ENCODE results near the gene STX4.

STX4 gene

DNA sequence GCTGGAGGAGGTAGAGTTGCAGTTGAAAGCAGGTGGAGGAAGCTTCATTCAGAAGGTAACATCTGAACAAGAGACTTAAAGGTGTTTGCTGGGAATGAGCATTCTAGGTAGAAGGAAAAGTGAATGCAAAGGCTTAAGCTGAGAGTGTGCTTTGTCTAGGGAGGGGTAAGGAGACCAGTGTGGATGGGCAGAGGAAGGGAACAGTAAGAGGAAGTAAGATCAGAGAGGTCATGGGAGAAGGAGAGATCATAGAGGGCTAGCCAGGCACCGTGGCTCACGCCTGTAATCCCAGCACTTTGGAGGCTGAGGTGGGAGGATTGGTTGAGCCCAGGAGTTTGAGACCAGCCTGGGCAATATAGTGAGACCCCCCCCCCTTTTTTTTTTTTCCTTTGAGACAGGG, 3.3 kb downstream of the STX4 start:
- H3K27me3 ChIP-seq (ENCODE audit: insufficient read depth, low read depth): no peaks in the 10 kb centered on the region
- H3K4me2 ChIP-seq: no peak overlapping the region
- no peaks in the 10 kb centered on the region for H3K36me3 ChIP-seq (ENCODE audit: insufficient read depth)
- H3K4me3 ChIP-seq (IDR thresholded peaks at IDR 0.05; ENCODE audit: insufficient read depth, low read depth, low read length): no peak overlapping the region
- no peak overlapping the region for H3K9ac ChIP-seq
- TF ChIP-seq, protein P1, sequence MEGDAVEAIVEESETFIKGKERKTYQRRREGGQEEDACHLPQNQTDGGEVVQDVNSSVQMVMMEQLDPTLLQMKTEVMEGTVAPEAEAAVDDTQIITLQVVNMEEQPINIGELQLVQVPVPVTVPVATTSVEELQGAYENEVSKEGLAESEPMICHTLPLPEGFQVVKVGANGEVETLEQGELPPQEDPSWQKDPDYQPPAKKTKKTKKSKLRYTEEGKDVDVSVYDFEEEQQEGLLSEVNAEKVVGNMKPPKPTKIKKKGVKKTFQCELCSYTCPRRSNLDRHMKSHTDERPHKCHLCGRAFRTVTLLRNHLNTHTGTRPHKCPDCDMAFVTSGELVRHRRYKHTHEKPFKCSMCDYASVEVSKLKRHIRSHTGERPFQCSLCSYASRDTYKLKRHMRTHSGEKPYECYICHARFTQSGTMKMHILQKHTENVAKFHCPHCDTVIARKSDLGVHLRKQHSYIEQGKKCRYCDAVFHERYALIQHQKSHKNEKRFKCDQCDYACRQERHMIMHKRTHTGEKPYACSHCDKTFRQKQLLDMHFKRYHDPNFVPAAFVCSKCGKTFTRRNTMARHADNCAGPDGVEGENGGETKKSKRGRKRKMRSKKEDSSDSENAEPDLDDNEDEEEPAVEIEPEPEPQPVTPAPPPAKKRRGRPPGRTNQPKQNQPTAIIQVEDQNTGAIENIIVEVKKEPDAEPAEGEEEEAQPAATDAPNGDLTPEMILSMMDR (conservative IDR thresholded peaks at IDR 0.05; ENCODE audit: low read depth, low read length): no peak
- no peaks in the 10 kb centered on the region for H4K20me1 ChIP-seq (ENCODE audit: insufficient read depth)
- no peak overlapping the region for H3K27ac ChIP-seq
- H3K79me2 ChIP-seq (ENCODE audit: insufficient read depth, low read depth): no peaks in the 10 kb centered on the region; the same call in 1 of the 2 replicates
- peaks cover 15% of the 10 kb centered on the region for H3K4me1 ChIP-seq (ENCODE audit: low read depth, poor library complexity, severe bottlenecking)
- no peak overlapping the region for H2AFZ ChIP-seq (ENCODE audit: low read depth)

DNA sequence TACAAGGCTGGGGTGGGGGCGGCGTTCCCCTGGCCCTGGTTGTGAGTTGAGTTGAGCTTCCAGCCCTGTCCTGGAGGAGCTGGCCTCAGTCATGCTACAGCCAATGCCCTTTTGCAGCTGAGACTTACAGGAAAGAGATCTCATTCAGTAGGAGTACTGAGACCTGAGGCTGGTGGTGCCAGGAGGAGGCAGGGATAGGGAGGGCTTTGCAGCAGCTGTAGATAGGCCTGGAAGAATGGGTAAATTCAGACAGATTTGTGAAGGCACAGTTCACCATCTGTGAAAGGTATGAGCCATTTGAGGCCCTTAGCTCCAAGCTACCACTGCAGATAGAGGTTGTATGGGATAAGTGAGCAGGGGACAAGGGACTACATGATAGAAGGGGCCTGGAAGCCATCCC, 5.6 kb downstream of the STX4 start:
- Histone ChIP-seq H3K4me3 (IDR thresholded peaks at IDR 0.05; ENCODE audit: insufficient read depth, low read depth, low read length) (no peak overlapping the region), H3K4me2 (no peak overlapping the region), H3K9ac (no peak overlapping the region), H3K27ac (no peak overlapping the region), H3K36me3 (ENCODE audit: insufficient read depth) (no peaks in the 10 kb centered on the region), H2AFZ (ENCODE audit: low read depth) (no peak overlapping the region), H3K27me3 (ENCODE audit: insufficient read depth, low read depth) (no peaks in the 10 kb centered on the region), H4K20me1 (ENCODE audit: insufficient read depth) (no peaks in the 10 kb centered on the region), H3K4me1 (ENCODE audit: low read depth, poor library complexity, severe bottlenecking) (peaks cover 7% of the 10 kb centered on the region), H3K79me2 (ENCODE audit: insufficient read depth, low read depth) (no peaks in the 10 kb centered on the region; the same call in 1 of the 2 replicates)
- TF ChIP-seq, protein P1 (conservative IDR thresholded peaks at IDR 0.05; ENCODE audit: low read depth, low read length): no peak

DNA sequence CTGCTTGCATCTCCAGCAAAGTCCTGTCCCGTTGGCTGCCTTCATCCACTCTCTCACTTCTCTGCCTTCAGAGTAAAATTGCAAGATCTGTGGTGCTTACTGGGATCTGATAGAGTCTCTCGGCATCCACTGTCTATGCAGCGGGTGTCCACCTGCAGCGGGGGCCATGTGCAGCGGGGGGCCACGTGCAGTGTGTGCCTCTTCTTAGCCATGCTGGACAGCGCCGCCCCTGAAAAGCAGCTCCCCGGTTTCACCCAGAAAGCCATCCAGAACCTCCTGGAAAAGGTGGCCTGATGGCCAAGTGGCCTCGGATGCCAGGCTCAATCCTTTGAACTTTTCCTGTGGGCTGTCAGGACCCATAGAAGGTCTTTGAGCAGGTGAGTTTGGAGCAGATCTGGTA, 9.5 kb downstream of the STX4 start:
- no peaks in the 10 kb centered on the region for H4K20me1 ChIP-seq (ENCODE audit: insufficient read depth)
- no peak overlapping the region for H3K27ac ChIP-seq
- TF ChIP-seq, protein P1 (conservative IDR thresholded peaks at IDR 0.05; ENCODE audit: low read depth, low read length): no peak
- H3K36me3 ChIP-seq (ENCODE audit: insufficient read depth): no peaks in the 10 kb centered on the region
- no peaks in the 10 kb centered on the region for H3K79me2 ChIP-seq (ENCODE audit: insufficient read depth, low read depth)
- no peak overlapping the region for H3K4me3 ChIP-seq (IDR thresholded peaks at IDR 0.05; ENCODE audit: insufficient read depth, low read depth, low read length)
- no peak overlapping the region for H3K9ac ChIP-seq
- no peak overlapping the region for H2AFZ ChIP-seq (ENCODE audit: low read depth)
- no peaks in the 10 kb centered on the region for H3K4me1 ChIP-seq (ENCODE audit: low read depth, poor library complexity, severe bottlenecking)
- no peak overlapping the region for H3K4me2 ChIP-seq
- no peaks in the 10 kb centered on the region for H3K27me3 ChIP-seq (ENCODE audit: insufficient read depth, low read depth)

DNA sequence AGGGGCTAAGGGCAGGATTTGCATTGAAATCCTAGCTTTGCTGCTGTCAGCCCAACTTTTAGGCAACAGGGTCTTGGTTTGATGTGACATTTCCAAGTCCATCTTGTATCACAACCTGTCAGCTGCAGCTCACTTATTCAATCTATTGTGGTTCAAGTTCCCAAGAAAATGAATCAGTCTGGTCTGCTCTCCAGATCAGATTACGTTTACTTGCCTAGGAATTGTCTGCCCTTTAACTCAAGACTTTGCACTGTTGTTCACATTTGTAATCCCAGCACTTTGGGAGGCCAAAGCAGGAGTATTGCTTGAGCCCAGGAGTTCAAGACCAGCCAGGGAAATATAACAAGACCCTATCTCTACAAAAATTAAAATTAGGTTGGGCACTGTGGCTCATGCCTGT, 10.0 kb downstream of the STX4 start:
- Histone ChIP-seq H3K36me3 (ENCODE audit: insufficient read depth) (no peaks in the 10 kb centered on the region), H4K20me1 (ENCODE audit: insufficient read depth) (no peaks in the 10 kb centered on the region), H3K4me1 (ENCODE audit: low read depth, poor library complexity, severe bottlenecking) (no peaks in the 10 kb centered on the region), H3K4me3 (IDR thresholded peaks at IDR 0.05; ENCODE audit: insufficient read depth, low read depth, low read length) (no peak overlapping the region), H3K27ac (no peak overlapping the region), H3K27me3 (ENCODE audit: insufficient read depth, low read depth) (no peaks in the 10 kb centered on the region), H2AFZ (ENCODE audit: low read depth) (no peak overlapping the region), H3K79me2 (ENCODE audit: insufficient read depth, low read depth) (no peaks in the 10 kb centered on the region), H3K9ac (no peak overlapping the region), H3K4me2 (no peak overlapping the region)
- TF ChIP-seq, protein P1 (conservative IDR thresholded peaks at IDR 0.05; ENCODE audit: low read depth, low read length): no peak

Data from KMS-11 (cell line).